ENCODE results near the gene KDELR1. TPM values are rescaled to one million over a fixed set of nuclear protein-coding genes. Genes with fewer than 3 reads are reported as not detected.

Gene KDELR1
- total and polyA plus RNA-seq, 8 donors, result 58.7 to 113 (median 83.3) TPM

- WGBS, 2 donors, result 89 to 90% methylated on average over 5 of the region's 5 CpGs
- Histone ChIP-seq H3K27me3 (no peaks in the 10 kb centered on the region), H3K4me1 (no peaks in the 10 kb centered on the region), H3K36me3 (no peaks in the 10 kb centered on the region), H3K27ac (no peak overlapping the region), H3K4me3 (no peak overlapping the region), H3K9me3 (no peaks in the 10 kb centered on the region)
- DNase-seq (no peak), ATAC-seq (no peak), FAIRE-seq (no peak)
- no peak for TF ChIP-seq CTCF (IDR thresholded peaks at IDR 0.05)
- intact Hi-C loops (cut with DNase I), result no loop called here
Measured at GRCh38 chr19:48350856-48351255, 40.5 kb downstream of the KDELR1 start.

- Histone ChIP-seq H3K27me3 (no peaks in the 10 kb centered on the region), H3K9me3 (no peaks in the 10 kb centered on the region), H3K4me3 (no peak overlapping the region), H3K36me3 (no peaks in the 10 kb centered on the region), H3K27ac (peak overlapping the region in 3 of 4 donors; percentile 26 to 33 (median 31)), H3K4me1 (no peaks in the 10 kb centered on the region)
- TF ChIP-seq CTCF (IDR thresholded peaks at IDR 0.05), result no peak
- intact Hi-C loops (cut with DNase I), result no loop called here
- whole genome bisulfite sequencing, 2 donors, result 85 to 86% methylated on average over 7 of the region's 7 CpGs
- ATAC-seq (no peak), DNase-seq (no peak), FAIRE-seq (no peak)
Measured at GRCh38 chr19:48348737-48349136, 42.6 kb downstream of the KDELR1 start.

GRCh38 chr19:48348045-48348444 is 43.3 kb downstream of the KDELR1 start:
- peak; percentile 59 to 79 (median 72) for ATAC-seq
- FAIRE-seq, result no peak
- intact Hi-C loops (cut with DNase I), result no loop called here
- no peak for TF ChIP-seq CTCF (IDR thresholded peaks at IDR 0.05)
- 13 to 19% methylated on average over 5 of the region's 5 CpGs for WGBS, 2 donors
- Histone ChIP-seq H3K36me3 (no peaks in the 10 kb centered on the region), H3K27me3 (no peaks in the 10 kb centered on the region), H3K27ac (peak overlapping the region in 3 of 4 donors; percentile 26 to 33 (median 31)), H3K4me3 (no peak overlapping the region), H3K4me1 (no peaks in the 10 kb centered on the region), H3K9me3 (no peaks in the 10 kb centered on the region)
- peak in 2 of 6 donors; percentile 57 to 70 for DNase-seq

- intact Hi-C loops (cut with DNase I), result no loop called here
- FAIRE-seq, result no peak
Measured at GRCh38 chr19:48346191-48346590, 45.2 kb downstream of the KDELR1 start.

More at GRCh38 chr19:48346191-48346590, 45.2 kb downstream of the KDELR1 start:
- Histone ChIP-seq H3K27me3 (no peaks in the 10 kb centered on the region), H3K27ac (no peak overlapping the region), H3K36me3 (no peaks in the 10 kb centered on the region), H3K9me3 (no peaks in the 10 kb centered on the region), H3K4me1 (no peaks in the 10 kb centered on the region), H3K4me3 (no peak overlapping the region)
- ATAC-seq (no peak), DNase-seq (no peak)
- no peak for TF ChIP-seq CTCF (IDR thresholded peaks at IDR 0.05)
- 85 to 93% methylated on average over 2 of the region's 2 CpGs for WGBS, 2 donors
